ENCODE data around the gene TRAF3.

DNA sequence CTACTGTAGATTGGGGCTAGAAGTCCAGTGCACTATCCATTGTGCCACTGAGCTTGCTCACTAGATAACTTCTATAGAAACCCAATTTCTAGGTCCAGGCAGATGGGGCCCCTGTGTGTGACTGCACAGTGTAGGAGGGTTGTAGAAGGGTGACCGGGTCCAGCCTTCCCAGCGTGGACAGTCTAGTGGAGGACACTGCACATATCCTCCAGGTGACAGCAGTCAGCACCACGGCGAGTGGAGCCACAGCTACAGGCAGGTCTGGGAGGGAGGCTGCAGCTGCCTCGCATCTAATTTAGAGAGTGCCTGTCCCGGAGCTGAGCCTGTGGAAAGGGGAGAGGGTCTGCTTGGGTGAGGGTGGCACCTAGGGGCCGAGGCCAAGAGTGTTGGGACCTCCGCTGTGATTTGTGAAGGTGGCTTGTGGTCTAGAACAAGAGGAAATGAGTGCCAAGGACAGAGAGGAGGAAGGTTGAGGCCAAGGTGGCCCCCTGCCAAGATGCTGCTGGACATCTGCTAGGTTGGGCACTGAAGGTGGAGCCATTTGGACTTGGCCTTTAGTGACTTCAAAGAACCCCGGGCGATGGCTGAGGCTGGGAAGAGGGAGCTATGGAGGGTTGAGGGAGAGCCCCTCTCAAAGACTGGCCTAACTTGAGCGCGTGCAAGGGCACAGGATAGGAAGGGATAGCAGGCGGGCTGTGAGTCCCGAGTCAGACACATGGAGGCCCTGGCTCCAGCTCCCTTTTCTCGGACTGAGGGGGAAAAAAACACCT, 46.0 kb upstream of the TRAF3 start:
- TF ChIP-seq, protein P1, sequence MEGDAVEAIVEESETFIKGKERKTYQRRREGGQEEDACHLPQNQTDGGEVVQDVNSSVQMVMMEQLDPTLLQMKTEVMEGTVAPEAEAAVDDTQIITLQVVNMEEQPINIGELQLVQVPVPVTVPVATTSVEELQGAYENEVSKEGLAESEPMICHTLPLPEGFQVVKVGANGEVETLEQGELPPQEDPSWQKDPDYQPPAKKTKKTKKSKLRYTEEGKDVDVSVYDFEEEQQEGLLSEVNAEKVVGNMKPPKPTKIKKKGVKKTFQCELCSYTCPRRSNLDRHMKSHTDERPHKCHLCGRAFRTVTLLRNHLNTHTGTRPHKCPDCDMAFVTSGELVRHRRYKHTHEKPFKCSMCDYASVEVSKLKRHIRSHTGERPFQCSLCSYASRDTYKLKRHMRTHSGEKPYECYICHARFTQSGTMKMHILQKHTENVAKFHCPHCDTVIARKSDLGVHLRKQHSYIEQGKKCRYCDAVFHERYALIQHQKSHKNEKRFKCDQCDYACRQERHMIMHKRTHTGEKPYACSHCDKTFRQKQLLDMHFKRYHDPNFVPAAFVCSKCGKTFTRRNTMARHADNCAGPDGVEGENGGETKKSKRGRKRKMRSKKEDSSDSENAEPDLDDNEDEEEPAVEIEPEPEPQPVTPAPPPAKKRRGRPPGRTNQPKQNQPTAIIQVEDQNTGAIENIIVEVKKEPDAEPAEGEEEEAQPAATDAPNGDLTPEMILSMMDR (IDR thresholded peaks at IDR 0.05; ENCODE audit: insufficient read depth, low read depth, low read length) = no peak
- TF ChIP-seq EZH2 (IDR thresholded peaks at IDR 0.05; ENCODE audit: insufficient read depth, low read length) = no peak

Measured in astrocyte (in vitro differentiated cells and primary cell).